Pulmonary artery endothelial cell (primary cell): ENCODE data around the gene NUPR1. TPM values are rescaled to one million over a fixed set of nuclear protein-coding genes. Genes with fewer than 3 reads are reported as not detected.
"Not testable (repeated sequence)": the region's sequence is repeated elsewhere in the genome, so short reads cannot be mapped to it uniquely, and the experiment has no call there.

Experiments
- DNase-seq: peaks from one replicate; pipeline ENCODE4 v3.0.0-alpha.2; 2011; ENCODE audit warnings: low read depth, low spot score
- total RNA-seq: library from RNA; depleted of rRNA; stranded (reverse); fragments of >200 nt; gene quantifications from 2 replicates; pipeline ENCODE4 v1.2.3, GENCODE V29; 2014

NUPR1 gene
- total RNA-seq, 1 donor from 2014 or later = 2.5 TPM

- DNase-seq = no peak
These were observed 38.9 kb downstream of the NUPR1 start for GRCh38 chr16:28499854-28500253.

GRCh38 chr16:28498666-28499381 lies 40.0 kb downstream of the NUPR1 start:
- no peak for DNase-seq

- no peak for DNase-seq
These were observed 40.7 kb downstream of the NUPR1 start for GRCh38 chr16:28497861-28498599.

- no peak for DNase-seq
These were observed 41.4 kb downstream of the NUPR1 start for GRCh38 chr16:28497386-28497785.

DNA sequence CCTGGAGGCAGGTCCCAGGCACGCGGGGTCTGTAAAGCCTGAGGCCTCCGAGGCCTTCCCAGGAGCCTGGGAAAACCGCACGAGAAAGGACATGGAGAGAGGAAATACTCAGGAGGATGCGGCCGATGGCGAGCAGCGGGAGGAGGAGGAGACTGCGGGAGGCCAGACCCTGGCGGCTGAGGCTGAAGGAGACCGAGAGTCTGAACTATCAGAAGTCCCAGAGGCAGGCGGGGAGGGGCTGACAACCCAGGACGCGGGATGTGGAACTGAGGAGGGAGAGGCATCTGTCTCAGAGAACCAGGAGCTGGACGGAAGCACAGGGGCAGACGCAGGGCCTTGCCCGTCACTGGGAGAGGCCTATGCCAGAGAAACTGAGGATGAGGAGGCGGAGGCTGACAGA lies 41.9 kb downstream of the NUPR1 start:
- no peak for DNase-seq

DNA sequence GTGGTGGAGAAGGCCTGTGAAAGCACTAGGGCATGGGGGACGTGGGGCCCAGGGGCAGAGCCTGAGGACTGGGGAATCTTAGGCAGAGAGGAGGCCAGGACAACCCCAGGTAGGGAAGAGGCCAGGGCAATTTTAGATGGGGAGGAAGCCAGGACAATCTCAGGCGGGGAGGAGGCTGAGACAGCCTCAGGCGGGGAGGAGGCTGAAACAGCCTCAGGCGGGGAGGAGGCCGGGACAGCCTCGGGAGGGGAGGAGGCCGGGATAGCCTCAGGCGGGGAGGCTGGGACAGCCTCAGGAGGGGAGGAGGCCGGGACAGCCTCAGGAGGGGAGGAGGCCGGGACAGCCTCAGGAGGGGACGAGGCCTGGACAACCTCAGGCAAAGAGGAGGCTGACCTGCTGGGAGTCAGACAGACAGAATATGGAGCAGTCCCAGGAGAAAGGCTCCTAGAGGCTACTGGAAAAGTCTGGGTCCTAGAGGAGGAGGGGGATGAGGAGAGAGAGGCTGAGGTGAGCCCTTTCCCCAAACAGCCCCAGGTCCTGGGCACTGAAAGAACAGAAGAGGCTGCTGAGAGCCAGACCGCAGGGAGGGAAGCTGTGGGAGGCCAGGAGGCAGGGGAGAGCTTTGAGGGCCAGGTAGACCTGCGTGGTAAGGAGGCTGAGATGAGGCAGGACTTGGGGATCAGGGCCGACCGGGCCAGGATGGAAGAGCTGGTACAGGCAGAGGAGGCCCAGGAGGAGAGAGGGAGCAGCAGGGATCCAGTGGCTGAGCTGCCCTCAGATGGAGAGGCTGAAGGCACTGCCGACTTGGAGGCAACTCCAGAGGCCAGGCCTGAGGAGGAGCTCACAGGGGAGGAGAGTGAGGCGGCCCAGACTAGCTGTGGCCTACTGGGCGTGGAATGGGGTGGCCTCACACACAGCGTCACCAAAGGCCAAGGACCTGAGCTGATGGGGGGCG lies 42.7 kb downstream of the NUPR1 start:
- DNase-seq = no peak

GRCh38 chr16:28495098-28495793 lies 43.5 kb downstream of the NUPR1 start:
- DNase-seq = no peak

GRCh38 chr16:28494121-28494851 lies 44.5 kb downstream of the NUPR1 start, which contains the start of gene APOBR:
APOBR (plus strand) TSS chr16:28494643; CDS start chr16:28494682, 39 bp downstream.
- no peak for DNase-seq

DNA sequence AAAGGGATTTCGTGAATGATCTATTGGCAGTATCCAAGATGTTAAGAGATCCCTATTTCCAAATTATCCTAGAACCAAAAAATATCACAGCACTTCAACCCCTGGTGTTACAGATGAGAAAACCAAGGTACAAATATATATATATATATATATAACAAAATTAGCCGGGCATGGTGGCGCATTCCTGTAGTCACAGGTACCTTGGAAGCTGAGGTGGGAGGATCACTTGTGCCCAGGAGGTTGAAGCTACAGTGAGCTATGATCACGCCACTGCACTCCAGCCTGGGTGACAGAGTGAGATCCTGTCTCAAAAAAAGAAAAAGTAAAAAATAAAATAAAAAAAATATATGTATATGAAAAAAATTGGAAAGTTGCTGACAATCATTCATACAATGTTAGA lies 46.3 kb downstream of the NUPR1 start:
- DNase-seq = no peak

GRCh38 chr16:28491970-28492474 lies 46.8 kb downstream of the NUPR1 start, which contains the start of gene CLN3:
CLN3 (minus strand) TSS chr16:28492074; CDS start chr16:28491759, 315 bp downstream.
- DNase-seq = peak; percentile 80

- no peak for DNase-seq
These were observed 47.4 kb downstream of the NUPR1 start for GRCh38 chr16:28491230-28491969.

- DNase-seq = no peak
These were observed 52.5 kb downstream of the NUPR1 start for GRCh38 chr16:28486266-28486665.

- not testable (repeated sequence) for DNase-seq
These were observed 55.4 kb downstream of the NUPR1 start for GRCh38 chr16:28483361-28483760.

Other genes starting within 250 kb of the NUPR1 start
- 0.04 and 0.07 TPM in 2 replicates for gene SBK1, start 246.4 kb downstream of the NUPR1 start, total RNA-seq
- gene NPIPB6, start 175.5 kb downstream of the NUPR1 start, total RNA-seq = 2.2 TPM in 1 of 2 replicates, not detected in the other
- gene EIF3CL, start 135.1 kb downstream of the NUPR1 start, total RNA-seq = 63.3 and 147 TPM in 2 replicates
- not detected in 2 replicates for gene NPIPB7, start 66.6 kb downstream of the NUPR1 start, total RNA-seq
- 12.7 and 19.4 TPM in 2 replicates for gene CLN3, start 46.9 kb downstream of the NUPR1 start, total RNA-seq
- not detected in 2 replicates for gene APOBR, start 44.3 kb downstream of the NUPR1 start, total RNA-seq
- gene IL27, start 32.1 kb downstream of the NUPR1 start, total RNA-seq = not detected in 2 replicates
- gene SGF29, start 14.9 kb upstream of the NUPR1 start, total RNA-seq = 8.3 and 8.9 TPM in 2 replicates
- gene SULT1A2, start 58.1 kb upstream of the NUPR1 start, total RNA-seq = 0.07 TPM in 1 of 2 replicates, not detected in the other
- 13.1 and 17.3 TPM in 2 replicates for gene SULT1A1, start 71.1 kb upstream of the NUPR1 start, total RNA-seq
- gene NPIPB8, start 99.1 kb upstream of the NUPR1 start, total RNA-seq = not detected in 2 replicates
- 178 and 451 TPM in 2 replicates for gene EIF3C, start 172.5 kb upstream of the NUPR1 start, total RNA-seq
- 0.99 TPM in 1 of 2 replicates, not detected in the other for gene NPIPB9, start 212.8 kb upstream of the NUPR1 start, total RNA-seq